Upper lobe of left lung (tissue), 6 donors: ENCODE results near the gene GNG3. TPM values are rescaled to one million over a fixed set of nuclear protein-coding genes. Genes with fewer than 3 reads are reported as not detected.

Source experiments
- ATAC-seq, 2 donors: fragments of 200-7000 bp; cut with Tn5 transposase; one replicate each; pipeline ENCODE4 v1.9.1; 2022; ENCODE audit warnings: mild to moderate bottlenecking in 2 of 2, moderate library complexity in 2 of 2; ENCODE audit not compliant: low FRiP score in 2 of 2
- DNase-seq, 2 donors: peaks; one replicate each; pipeline ENCODE4 v3.0.0-alpha.2; 2019 to 2020
- H3K27ac ChIP-seq, 4 donors: fragments of 200-600 bp; sonication (generic); one replicate each; pipeline ENCODE4 v1.5.1; 2016 to 2019
- H3K27me3 ChIP-seq, 4 donors: fragments of 200-600 bp; sonication (generic); one replicate each; pipeline ENCODE4 v1.5.1; 2017 to 2019
- H3K36me3 ChIP-seq, 4 donors: fragments of 200-600 bp; sonication (generic); one replicate each; pipeline ENCODE4 v1.5.1; 2016 to 2019
- H3K4me1 ChIP-seq, 4 donors: fragments of 200-600 bp; sonication (generic); one replicate each; pipeline ENCODE4 v1.5.1; 2018 to 2019
- H3K4me3 ChIP-seq, 4 donors: fragments of 200-600 bp; sonication (generic); one replicate each; pipeline ENCODE4 v1.5.1; 2017 to 2019; ENCODE audit warnings: mild to moderate bottlenecking in 2 of 4, moderate library complexity in 1 of 4
- H3K9me3 ChIP-seq, 4 donors: fragments of 200-600 bp; sonication (generic); one replicate each; pipeline ENCODE4 v1.5.1; 2018 to 2019
- EP300 ChIP-seq, 4 donors: sonication (generic); formaldehyde crosslinking; IDR thresholded peaks; one replicate each; pipeline ENCODE4 v1.5.1; 2017; ENCODE audit warnings: antibody characterized with exemption in 4 of 4, control low read depth in 2 of 4
- POLR2A ChIP-seq, 4 donors: fragments of 450-650 bp; IDR thresholded peaks; one replicate each; pipeline ENCODE4 v1.5.1; 2016 to 2017; ENCODE audit warnings: antibody characterized with exemption in 4 of 4, mild to moderate bottlenecking in 2 of 4
- POLR2AphosphoS5 ChIP-seq, 2 donors: sonication (generic); formaldehyde crosslinking; IDR thresholded peaks; one replicate each; pipeline ENCODE4 v1.5.1; 2017; ENCODE audit warnings: antibody characterized with exemption in 2 of 2
- WGBS, 2 donors: methylation state at CpG; one replicate each; pipeline ENCODE4 v1.1.5; 2017 to 2018; 5-methylcytosine and 5-hydroxymethylcytosine counted together
- total RNA-seq, 6 donors: library from RNA; depleted of rRNA in 4 of 6; stranded (reverse); fragments of >200 nt in 4 of 6; gene quantifications; one replicate each; pipeline versions ENCODE4 v1.1.0 to v1.2.1, GENCODE V29; 2016 to 2021
- TF ChIP-seq, protein P1 (sequence below), 6 experiments: fragments of 450-650 bp in 4 of 6; fragments of 200-600 bp in 2 of 6; sonication (generic) in 2 of 6; IDR thresholded peaks; one replicate each; pipeline ENCODE4 v1.5.1; 2016 to 2019; ENCODE audit warnings: antibody characterized with exemption in 6 of 6
- donor health status: DM: no; HTN: no; CAD: no; lungs with moderate emphysema.
- donor health status: DM: no; HTN: yes; CAD: no; lungs with severe emphysema.

GNG3 gene
- total RNA-seq, 6 donors from 2014 or later = not detected

- Histone ChIP-seq H3K27me3 (no peaks in the 10 kb centered on the region), H3K9me3 (no peaks in the 10 kb centered on the region), H3K4me1 (peaks cover 23 to 51% (median 30%) of the 10 kb centered on the region in 4 donors), H3K36me3 (peaks cover 2 to 44% (median 15%) of the 10 kb centered on the region in 4 donors), H3K27ac (peak overlapping the region in 2 of 4 donors; percentile 93 to 96), H3K4me3 (peak overlapping the region in 1 of 4 donors; percentile 85)
- ATAC-seq (no peak), DNase-seq (no peak)
- 79 to 87% methylated on average over 15 of the region's 15 CpGs for WGBS, 2 donors
- TF ChIP-seq POLR2A (IDR thresholded peaks at IDR 0.05) (no peak), EP300 (IDR thresholded peaks at IDR 0.05) (no peak), POLR2AphosphoS5 (IDR thresholded peaks at IDR 0.05) (no peak)
- TF ChIP-seq, protein P1, sequence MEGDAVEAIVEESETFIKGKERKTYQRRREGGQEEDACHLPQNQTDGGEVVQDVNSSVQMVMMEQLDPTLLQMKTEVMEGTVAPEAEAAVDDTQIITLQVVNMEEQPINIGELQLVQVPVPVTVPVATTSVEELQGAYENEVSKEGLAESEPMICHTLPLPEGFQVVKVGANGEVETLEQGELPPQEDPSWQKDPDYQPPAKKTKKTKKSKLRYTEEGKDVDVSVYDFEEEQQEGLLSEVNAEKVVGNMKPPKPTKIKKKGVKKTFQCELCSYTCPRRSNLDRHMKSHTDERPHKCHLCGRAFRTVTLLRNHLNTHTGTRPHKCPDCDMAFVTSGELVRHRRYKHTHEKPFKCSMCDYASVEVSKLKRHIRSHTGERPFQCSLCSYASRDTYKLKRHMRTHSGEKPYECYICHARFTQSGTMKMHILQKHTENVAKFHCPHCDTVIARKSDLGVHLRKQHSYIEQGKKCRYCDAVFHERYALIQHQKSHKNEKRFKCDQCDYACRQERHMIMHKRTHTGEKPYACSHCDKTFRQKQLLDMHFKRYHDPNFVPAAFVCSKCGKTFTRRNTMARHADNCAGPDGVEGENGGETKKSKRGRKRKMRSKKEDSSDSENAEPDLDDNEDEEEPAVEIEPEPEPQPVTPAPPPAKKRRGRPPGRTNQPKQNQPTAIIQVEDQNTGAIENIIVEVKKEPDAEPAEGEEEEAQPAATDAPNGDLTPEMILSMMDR (IDR thresholded peaks at IDR 0.05) = no peak
Observed at GRCh38 chr11:62677714-62678113, 29.8 kb upstream of the GNG3 start.

- H3K4me1 ChIP-seq = peaks cover 16 to 44% (median 24%) of the 10 kb centered on the region in 4 donors
- H3K4me3 ChIP-seq = peak overlapping the region; percentile 79 to 95 (median 88)
- H3K27me3 ChIP-seq = no peaks in the 10 kb centered on the region
- peak overlapping the region; percentile 88 to 96 (median 92) for H3K27ac ChIP-seq
- H3K36me3 ChIP-seq = peaks cover 2 to 41% (median 15%) of the 10 kb centered on the region in 4 donors
- H3K9me3 ChIP-seq = no peaks in the 10 kb centered on the region
- TF ChIP-seq POLR2A (IDR thresholded peaks at IDR 0.05) (no peak), EP300 (IDR thresholded peaks at IDR 0.05) (no peak), POLR2AphosphoS5 (IDR thresholded peaks at IDR 0.05) (no peak)
- TF ChIP-seq, protein P1 (IDR thresholded peaks at IDR 0.05) = no peak
- DNase-seq (no peak), ATAC-seq (no peak)
- WGBS, 2 donors = 3 to 14% methylated on average over 2 to 16 of the region's 16 CpGs
Observed at GRCh38 chr11:62678433-62678769, 29.1 kb upstream of the GNG3 start.

- WGBS, 2 donors = 8 to 21% methylated on average over 19 to 52 of the region's 55 CpGs
- peaks cover 15 to 43% (median 24%) of the 10 kb centered on the region in 4 donors for H3K4me1 ChIP-seq
- DNase-seq (peak; percentile 89 to 92), ATAC-seq (peak; percentile 93 to 96)
- TF ChIP-seq, protein P1 (IDR thresholded peaks at IDR 0.05) = peak in 1 of 6 experiments; percentile 12
- peak; percentile 94 to 97 for TF ChIP-seq POLR2AphosphoS5 (IDR thresholded peaks at IDR 0.05)
- peak in 2 of 4 donors; percentile 12 to 64 for TF ChIP-seq EP300 (IDR thresholded peaks at IDR 0.05)
- peak in 3 of 4 donors; percentile 56 to 85 (median 57) for TF ChIP-seq POLR2A (IDR thresholded peaks at IDR 0.05)
- H3K27me3 ChIP-seq = no peaks in the 10 kb centered on the region
- H3K9me3 ChIP-seq = no peaks in the 10 kb centered on the region
- H3K27ac ChIP-seq = peak within 1 kb of the TSS; percentile 88 to 96 (median 92)
- H3K4me3 ChIP-seq = peak within 1 kb of the TSS; percentile 79 to 95 (median 88)
- peaks cover 2 to 35% (median 15%) of the 10 kb centered on the region in 4 donors for H3K36me3 ChIP-seq
Observed at GRCh38 chr11:62678770-62679696, 28.4 kb upstream of the GNG3 start, which contains the start of gene UBXN1. Gene UBXN1, minus strand, starts transcription at chr11:62679073. Its CDS starts 150 bp downstream, at chr11:62678923.

- 32 to 44% methylated on average over 2 to 4 of the region's 4 CpGs for WGBS, 2 donors
- Histone ChIP-seq H3K27me3 (no peaks in the 10 kb centered on the region), H3K4me3 (no peak overlapping the region), H3K27ac (peak overlapping the region in 2 of 4 donors; percentile 25 to 48), H3K36me3 (peaks cover 0 to 21% (median 12%) of the 10 kb centered on the region in 4 donors), H3K9me3 (no peaks in the 10 kb centered on the region), H3K4me1 (peaks cover 15 to 43% (median 24%) of the 10 kb centered on the region in 4 donors)
- ATAC-seq (peak; percentile 81 to 82), DNase-seq (peak in 1 of 2 donors; percentile 53)
- TF ChIP-seq POLR2AphosphoS5 (IDR thresholded peaks at IDR 0.05) (no peak), EP300 (IDR thresholded peaks at IDR 0.05) (no peak)
- TF ChIP-seq, protein P1 (IDR thresholded peaks at IDR 0.05) = peak; percentile 38 to 60 (median 46)
Observed at GRCh38 chr11:62680825-62681240, 26.6 kb upstream of the GNG3 start.
